ENCODE measurements around the gene PRCC.

Gene PRCC

DNA sequence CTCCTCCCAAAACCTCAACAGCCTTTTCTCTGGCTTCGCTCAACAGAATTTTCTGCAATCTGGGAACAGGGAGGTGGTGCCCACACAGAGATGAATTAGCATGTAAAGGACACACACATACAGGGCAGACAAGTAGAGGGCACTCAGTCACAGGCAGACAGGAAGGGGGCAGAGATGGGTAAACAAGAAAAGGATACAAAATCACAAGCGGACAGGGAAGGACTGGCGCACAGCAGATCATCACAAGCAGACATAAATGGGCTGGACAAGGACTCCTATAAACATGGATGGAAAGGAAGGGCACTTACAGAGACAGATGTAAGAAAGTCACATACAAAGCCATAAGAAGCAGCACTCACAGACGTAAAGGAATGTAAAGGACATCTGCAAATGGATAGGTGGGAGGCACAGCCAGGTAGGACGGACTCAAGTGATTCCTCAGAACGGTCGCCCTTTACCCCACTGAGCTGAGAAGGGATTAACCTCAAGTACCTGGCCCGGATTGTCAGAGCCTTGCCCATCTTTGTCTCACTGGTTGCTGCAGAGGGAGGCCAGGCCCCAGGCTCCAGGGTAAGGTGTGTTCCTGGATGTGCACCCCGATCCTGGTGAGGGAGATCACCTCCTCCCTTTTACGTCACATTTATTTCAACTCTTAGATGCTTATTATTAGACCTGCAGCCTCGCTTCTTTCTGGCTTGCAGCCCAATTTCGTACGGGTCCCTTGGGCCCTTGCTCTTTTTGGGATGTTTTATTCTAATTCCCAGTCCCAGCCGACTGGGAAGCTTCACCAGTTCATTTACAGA is 836 bp upstream of the PRCC start:
- DNase-seq (ENCODE audit: low read depth): peak; percentile 12
- no peak for TF ChIP-seq CTCF (conservative IDR thresholded peaks at IDR 0.05; ENCODE audit: low read length)
- peak overlapping the region; percentile 88 for H3K4me3 ChIP-seq (ENCODE audit: low read length)

DNA sequence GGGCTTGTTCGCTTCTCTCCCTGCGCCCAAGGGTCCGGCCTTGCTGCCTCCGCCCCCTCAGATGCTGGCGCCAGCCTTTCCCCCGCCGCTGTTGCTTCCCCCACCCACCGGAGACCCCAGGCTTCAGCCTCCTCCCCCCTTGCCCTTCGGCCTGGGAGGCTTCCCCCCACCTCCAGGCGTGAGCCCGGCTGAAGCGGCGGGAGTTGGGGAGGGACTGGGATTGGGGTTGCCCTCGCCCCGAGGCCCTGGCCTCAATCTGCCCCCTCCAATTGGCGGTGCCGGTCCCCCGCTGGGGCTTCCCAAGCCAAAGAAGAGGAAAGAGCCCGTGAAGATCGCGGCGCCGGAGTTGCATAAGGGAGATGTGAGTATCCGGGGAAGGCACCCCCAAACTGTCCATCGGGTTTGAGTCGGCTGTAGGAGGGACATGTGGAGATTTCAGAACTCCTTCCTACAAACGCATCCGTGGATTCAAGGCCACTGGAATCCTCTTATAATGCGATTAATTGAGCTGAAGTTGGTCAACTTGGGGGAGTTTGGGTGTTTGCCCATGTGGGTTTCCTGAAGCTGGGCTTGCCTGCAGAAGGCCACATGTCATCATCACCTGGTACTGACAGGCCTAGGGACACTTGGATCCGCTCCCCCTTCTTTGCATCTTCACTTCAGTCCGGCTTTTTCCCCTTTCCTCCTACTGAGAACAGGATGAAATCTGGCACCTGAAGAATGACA is 707 bp downstream of the PRCC start:
- no peak for TF ChIP-seq CTCF (conservative IDR thresholded peaks at IDR 0.05; ENCODE audit: low read length)
- peak; percentile 18 for DNase-seq (ENCODE audit: low read depth)
- H3K4me3 ChIP-seq (ENCODE audit: low read length): peak overlapping the region; percentile 97

DNA sequence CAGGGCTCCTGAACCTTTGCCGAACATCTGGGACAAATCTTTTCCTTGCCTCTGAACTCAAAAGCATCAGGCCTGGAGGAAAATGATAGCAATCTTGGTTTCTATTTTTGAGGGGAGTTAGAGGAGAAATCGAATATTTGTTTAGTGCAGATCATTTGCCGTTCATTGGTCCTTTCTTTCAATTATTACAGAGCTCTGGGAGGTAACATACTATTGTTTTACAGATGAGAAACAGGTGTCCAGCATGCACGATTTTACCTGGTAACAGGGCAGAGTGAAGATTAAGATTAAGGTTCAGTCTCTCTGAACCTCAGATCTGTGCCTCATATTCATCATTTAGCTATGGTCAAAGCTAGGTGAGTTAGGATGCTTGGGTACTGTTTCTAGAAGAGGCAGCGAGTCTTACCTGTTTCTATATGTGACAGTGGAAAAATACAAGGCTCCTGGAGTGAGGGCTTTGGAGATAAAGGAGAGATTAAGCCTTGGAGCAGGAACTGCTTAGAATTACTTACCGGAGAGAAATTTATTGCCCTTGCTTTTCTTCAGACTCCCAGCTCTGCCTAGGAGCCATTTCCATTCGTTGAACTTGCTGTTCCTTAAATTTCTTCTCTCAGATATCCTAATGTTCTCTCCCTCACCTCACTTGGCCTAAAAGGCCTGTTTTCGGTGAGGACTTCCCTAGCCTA is 1.4 kb downstream of the PRCC start:
- peak overlapping the region; percentile 97 for H3K4me3 ChIP-seq (ENCODE audit: low read length)
- TF ChIP-seq CTCF (conservative IDR thresholded peaks at IDR 0.05; ENCODE audit: low read length): no peak
- DNase-seq (ENCODE audit: low read depth): no peak

DNA sequence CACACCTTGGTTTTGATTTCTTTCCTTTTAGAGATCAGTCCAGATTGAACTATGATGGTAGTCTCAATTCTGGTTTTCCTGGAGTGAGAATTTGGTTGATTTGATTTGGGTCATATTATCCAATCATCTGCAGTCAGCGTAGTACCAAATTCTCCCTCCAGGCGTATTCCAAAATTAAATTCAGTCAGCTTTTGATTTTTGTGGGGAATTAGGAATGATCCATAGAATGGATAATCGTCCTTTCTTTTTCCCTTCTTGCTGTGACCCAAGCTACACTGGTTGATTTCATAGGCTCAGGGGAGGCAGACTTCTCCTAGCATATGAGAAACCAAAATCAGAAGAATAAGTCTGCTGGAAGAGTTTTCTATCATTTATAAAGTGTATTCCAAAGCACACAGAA is 4.9 kb downstream of the PRCC start:
- no peak overlapping the region for H3K4me3 ChIP-seq (ENCODE audit: low read length)
- no peak for DNase-seq (ENCODE audit: low read depth)
- TF ChIP-seq CTCF (conservative IDR thresholded peaks at IDR 0.05; ENCODE audit: low read length): peak; percentile 8; the same call in 1 of the 2 replicates

DNA sequence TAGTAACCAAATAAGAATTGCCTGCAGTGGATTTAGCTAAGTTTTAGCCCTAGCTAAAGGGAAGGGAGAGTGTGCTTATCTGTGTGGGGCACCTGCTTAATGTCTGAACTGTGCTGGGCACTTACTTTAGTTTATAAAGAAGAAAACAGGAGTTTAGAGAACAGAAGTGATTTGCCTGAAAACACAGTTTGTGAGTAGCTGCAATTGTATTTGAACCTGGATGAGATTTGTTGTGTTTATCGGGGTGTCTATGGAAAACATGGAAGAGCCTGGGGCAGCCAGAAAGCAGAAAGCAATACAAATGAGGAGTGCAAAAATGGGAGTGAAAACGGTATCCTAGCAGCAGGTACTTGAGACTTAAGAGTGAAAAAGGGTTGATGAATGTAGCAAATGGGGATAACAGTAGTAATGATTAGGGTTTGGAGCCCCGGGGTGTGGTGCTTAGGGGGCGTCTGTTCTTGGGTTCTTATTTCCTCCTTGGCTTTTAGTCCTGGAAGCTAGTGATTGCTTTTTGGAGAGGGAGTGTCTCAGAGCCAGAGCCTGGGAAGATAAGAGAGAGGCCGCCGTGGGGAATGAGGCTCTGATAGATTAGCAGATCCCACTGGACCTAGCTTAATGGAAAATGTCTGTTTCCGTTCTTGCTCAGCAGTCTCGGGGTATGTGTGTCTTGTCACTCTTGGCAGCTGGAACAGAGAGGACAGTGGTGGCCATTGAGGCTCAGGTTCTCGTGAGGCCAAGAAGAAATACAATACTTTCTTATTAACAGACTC is 5.6 kb downstream of the PRCC start:
- H3K4me3 ChIP-seq (ENCODE audit: low read length): no peak overlapping the region
- DNase-seq (ENCODE audit: low read depth): no peak
- no peak for TF ChIP-seq CTCF (conservative IDR thresholded peaks at IDR 0.05; ENCODE audit: low read length)

DNA sequence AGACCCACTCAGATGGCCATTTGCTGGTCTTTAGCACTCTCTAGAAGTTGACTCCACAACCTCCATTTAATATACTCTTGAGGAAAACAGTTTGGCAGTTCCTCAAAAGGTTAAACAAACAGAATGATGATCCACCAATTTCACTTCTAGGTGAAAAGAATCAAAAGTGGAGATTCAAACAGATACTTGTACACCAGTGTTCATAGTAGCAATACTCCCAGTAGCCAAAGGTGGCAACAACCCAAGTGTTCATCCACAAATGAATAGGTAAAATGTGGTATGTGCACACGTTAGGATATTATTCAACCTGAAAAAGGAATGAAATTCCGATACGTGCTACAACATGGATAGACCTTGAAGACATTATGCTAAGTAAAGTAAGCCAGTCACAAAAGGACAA is 6.3 kb downstream of the PRCC start:
- no peak for TF ChIP-seq CTCF (conservative IDR thresholded peaks at IDR 0.05; ENCODE audit: low read length)

More for the DNA sequence above, 6.3 kb downstream of the PRCC start:
- H3K4me3 ChIP-seq (ENCODE audit: low read length): no peak overlapping the region
- DNase-seq (ENCODE audit: low read depth): no peak
